HepG2 (cell line): ENCODE results near the gene ACAT1. TPM values are rescaled to one million over a fixed set of nuclear protein-coding genes. Genes with fewer than 3 reads are reported as not detected.
A peak's percentile ranks its signal among the peaks of the same experiment; 100 is the strongest.

Experiments
- BRF2 ChIP-seq: sonication (generic); formaldehyde crosslinking; IDR thresholded peaks from 2 replicates; pipeline ENCODE4 v1.8.1; 2022; ENCODE audit warnings: mild to moderate bottlenecking, missing genetic modification reagents
- CEBPB ChIP-seq: IDR thresholded peaks from 2 replicates; pipeline ENCODE4 v1.6.1; 2011; ENCODE audit warnings: low read depth, low read length, improper control_type of control experiment, borderline replicate concordance
- FOXA3 ChIP-seq: IDR thresholded peaks from 2 replicates; pipeline ENCODE4 v1.6.1; 2016; ENCODE audit warnings: missing genetic modification reagents, missing compliant biosample characterization
- GTF2F1 ChIP-seq: fragments of 150-350 bp; IDR thresholded peaks from 2 replicates; pipeline ENCODE4 v1.6.1; 2014; ENCODE audit warnings: low read length
- HES4 ChIP-seq: sonication (generic); formaldehyde crosslinking; IDR thresholded peaks from 2 replicates; pipeline ENCODE4 v1.9.0; 2021; ENCODE audit warnings: mild to moderate bottlenecking, missing genetic modification reagents, borderline replicate concordance
- HNF1A ChIP-seq, 2 experiments: sonication (generic) in 1 of 2; formaldehyde crosslinking in 1 of 2; IDR thresholded peaks; 2 replicates each; pipeline versions ENCODE4 v1.4.0 to v1.6.1; 2016 to 2020; ENCODE audit warnings: borderline replicate concordance in 1 of 2, low read depth in 1 of 2, mild to moderate bottlenecking in 1 of 2, missing genetic modification reagents in 1 of 2
- MED8 ChIP-seq: sonication (generic); formaldehyde crosslinking; IDR thresholded peaks from 2 replicates; pipeline ENCODE4 v1.8.1; 2023; ENCODE audit warnings: mild to moderate bottlenecking, missing genetic modification reagents; ENCODE audit not compliant: insufficient replicate concordance
- NBN ChIP-seq: fragments of 450-650 bp; conservative IDR thresholded peaks from 2 replicates; pipeline ENCODE4 v1.6.1; 2017
- NFE2 ChIP-seq: sonication (generic); formaldehyde crosslinking; IDR thresholded peaks from 2 replicates; pipeline ENCODE4 v1.4.0; 2020; ENCODE audit warnings: missing genetic modification reagents
- SP5 ChIP-seq: IDR thresholded peaks from 2 replicates; pipeline ENCODE4 v1.6.1; 2016; ENCODE audit warnings: low read depth, borderline replicate concordance
- XRCC5 ChIP-seq: fragments of 200-400 bp; formaldehyde crosslinking; optimal IDR thresholded peaks from 2 replicates; pipeline ENCODE3; 2017; ENCODE audit warnings: mild to moderate bottlenecking, low read length
- ZFX ChIP-seq: sonication (generic); formaldehyde crosslinking; IDR thresholded peaks from 2 replicates; pipeline ENCODE4 v1.4.0; 2020; ENCODE audit warnings: mild to moderate bottlenecking, low read depth, missing genetic modification reagents, moderate library complexity
- ZFY ChIP-seq: sonication (generic); formaldehyde crosslinking; IDR thresholded peaks from 2 replicates; pipeline ENCODE4 v1.4.0; 2020; ENCODE audit warnings: missing genetic modification reagents
- ZMAT3 ChIP-seq: sonication (generic); formaldehyde crosslinking; conservative IDR thresholded peaks from 2 replicates; pipeline ENCODE4 v1.7.0; 2021; ENCODE audit warnings: missing genetic modification reagents
- ZNF253 ChIP-seq: sonication (generic); formaldehyde crosslinking; IDR thresholded peaks from 2 replicates; pipeline ENCODE4 v1.8.0; 2022; ENCODE audit warnings: mild to moderate bottlenecking, missing genetic modification reagents, borderline replicate concordance
- ZNF317 ChIP-seq: sonication (generic); formaldehyde crosslinking; IDR thresholded peaks from 2 replicates; pipeline ENCODE4 v1.5.0; 2020; ENCODE audit warnings: mild to moderate bottlenecking, missing genetic modification reagents
- ZNF329 ChIP-seq: sonication (generic); formaldehyde crosslinking; IDR thresholded peaks from 2 replicates; pipeline ENCODE4 v1.9.0; 2021; ENCODE audit warnings: low read depth, mild to moderate bottlenecking, missing genetic modification reagents
- ZNF451 ChIP-seq: sonication (generic); formaldehyde crosslinking; IDR thresholded peaks from 2 replicates; pipeline ENCODE4 v1.5.0; 2020; ENCODE audit warnings: mild to moderate bottlenecking, missing genetic modification reagents
- ZNF724P ChIP-seq: sonication (generic); formaldehyde crosslinking; IDR thresholded peaks from 2 replicates; pipeline ENCODE4 v1.8.0; 2022; ENCODE audit warnings: missing genetic modification reagents, borderline replicate concordance
- polyA plus RNA-seq, 8 experiments: library from polyadenylated mRNA; depleted of rRNA in 3 of 8; stranded (reverse) in 7 of 8; unstranded in 1 of 8; fragments of >200 nt; fragmentation: Illumina TruSeq in 4 of 8; extraction: Trizol in 4 of 8; gene quantifications; 2 replicates each; pipeline versions ENCODE4 v1.2.1 to v1.2.3, GENCODE V29; 2011 to 2016; ENCODE audit warnings: low read depth in 4 of 8, missing spikeins in 1 of 8, mixed read lengths in 1 of 8; ENCODE audit not compliant: insufficient read depth in 1 of 8
- total RNA-seq, 5 experiments: library from RNA; depleted of rRNA; stranded (reverse); fragments of >200 nt; fragmentation: Illumina TruSeq; extraction: Trizol; gene quantifications; 2 replicates each; pipeline ENCODE4 v1.2.3, GENCODE V29; 2016; ENCODE audit warnings: low read depth in 1 of 5
- TF ChIP-seq, protein P1 (sequence below): sonication (generic); formaldehyde crosslinking; IDR thresholded peaks from 2 replicates; pipeline ENCODE4 v1.4.0; 2020; ENCODE audit warnings: mild to moderate bottlenecking, missing genetic modification reagents
- TF ChIP-seq, protein P2 (sequence below): IDR thresholded peaks from 2 replicates; pipeline ENCODE4 v1.6.1; 2016

The ACAT1 gene
- total and polyA plus RNA-seq, 2 of the 13 experiments (the other 11 are each of a cell fraction or from before 2014, with no cell fraction given) = 103 to 165 TPM

DNA sequence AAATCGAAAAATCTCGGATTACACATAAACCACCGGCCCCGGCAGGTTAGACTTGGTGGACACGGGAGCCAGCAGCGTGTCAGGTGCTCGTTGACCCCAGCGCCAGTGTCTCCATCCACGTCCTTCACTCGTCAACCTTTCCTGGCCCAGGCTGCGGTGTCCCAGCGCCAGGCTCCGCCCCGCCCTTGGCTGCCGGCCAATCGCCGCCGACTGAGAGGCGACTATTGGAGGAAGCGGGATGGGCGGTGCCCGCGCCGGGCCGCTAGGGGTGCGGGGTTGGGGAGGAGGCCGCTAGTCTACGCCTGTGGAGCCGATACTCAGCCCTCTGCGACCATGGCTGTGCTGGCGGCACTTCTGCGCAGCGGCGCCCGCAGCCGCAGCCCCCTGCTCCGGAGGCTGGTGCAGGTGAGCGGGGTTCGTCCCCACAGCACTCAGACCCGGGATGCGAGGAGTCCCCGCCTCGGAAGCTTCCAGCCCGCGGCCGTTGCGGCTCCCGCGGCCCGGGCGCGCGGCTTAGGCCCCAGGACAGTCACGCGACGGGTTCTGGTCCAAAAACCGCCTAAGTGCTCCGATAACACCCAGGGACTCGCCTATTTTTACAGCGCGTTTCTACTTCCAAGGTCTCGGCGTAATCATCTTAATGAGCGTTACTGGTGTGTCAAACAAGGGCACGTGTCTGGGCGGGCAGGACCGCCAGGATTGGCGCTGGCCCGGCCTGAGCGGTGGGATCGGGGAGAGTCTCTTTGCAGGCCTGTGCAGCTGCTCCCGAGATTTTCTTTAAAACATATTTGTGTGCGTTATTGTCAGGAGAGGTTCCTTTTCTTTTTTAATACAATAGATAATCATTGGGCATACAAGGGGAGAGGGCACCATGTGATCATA lies at the start of gene ACAT1 (continued):
- TF ChIP-seq NBN = no peak
- 0 out of 2 replicates have a peak, but pooled peaks have one; percentile 43 for TF ChIP-seq ZNF253 (CRISPR knock-in tag)
- peak; percentile 96 for TF ChIP-seq ZFX (CRISPR knock-in tag)
- peak; percentile 97 for TF ChIP-seq ZFY (CRISPR knock-in tag)
- TF ChIP-seq MED8 (CRISPR knock-in tag) = peak; percentile 37
- peak; percentile 46; the same call in 1 of the 2 replicates for TF ChIP-seq HES4
- peak; percentile 65 for TF ChIP-seq SP5 (CRISPR knock-in tag)
- no peak for TF ChIP-seq FOXA3
- TF ChIP-seq ZNF451 = no peak
- TF ChIP-seq HNF1A (IDR thresholded peaks at IDR 0.05; ENCODE audit: low read depth) = no peak
- no peak for TF ChIP-seq HNF1A (CRISPR knock-in tag; IDR thresholded peaks at IDR 0.05; ENCODE audit: borderline replicate concordance)
- TF ChIP-seq BRF2 (CRISPR knock-in tag) = peak; percentile 80
- TF ChIP-seq ZNF317 (CRISPR knock-in tag) = peak; percentile 57
- peak; percentile 28 for TF ChIP-seq XRCC5
- TF ChIP-seq NFE2 (CRISPR knock-in tag) = no peak
- TF ChIP-seq ZNF724P = no peak; the same call in 1 of the 2 replicates
- TF ChIP-seq ZNF329 (CRISPR knock-in tag) = no peak
- no peak for TF ChIP-seq CEBPB
- TF ChIP-seq, protein P1, sequence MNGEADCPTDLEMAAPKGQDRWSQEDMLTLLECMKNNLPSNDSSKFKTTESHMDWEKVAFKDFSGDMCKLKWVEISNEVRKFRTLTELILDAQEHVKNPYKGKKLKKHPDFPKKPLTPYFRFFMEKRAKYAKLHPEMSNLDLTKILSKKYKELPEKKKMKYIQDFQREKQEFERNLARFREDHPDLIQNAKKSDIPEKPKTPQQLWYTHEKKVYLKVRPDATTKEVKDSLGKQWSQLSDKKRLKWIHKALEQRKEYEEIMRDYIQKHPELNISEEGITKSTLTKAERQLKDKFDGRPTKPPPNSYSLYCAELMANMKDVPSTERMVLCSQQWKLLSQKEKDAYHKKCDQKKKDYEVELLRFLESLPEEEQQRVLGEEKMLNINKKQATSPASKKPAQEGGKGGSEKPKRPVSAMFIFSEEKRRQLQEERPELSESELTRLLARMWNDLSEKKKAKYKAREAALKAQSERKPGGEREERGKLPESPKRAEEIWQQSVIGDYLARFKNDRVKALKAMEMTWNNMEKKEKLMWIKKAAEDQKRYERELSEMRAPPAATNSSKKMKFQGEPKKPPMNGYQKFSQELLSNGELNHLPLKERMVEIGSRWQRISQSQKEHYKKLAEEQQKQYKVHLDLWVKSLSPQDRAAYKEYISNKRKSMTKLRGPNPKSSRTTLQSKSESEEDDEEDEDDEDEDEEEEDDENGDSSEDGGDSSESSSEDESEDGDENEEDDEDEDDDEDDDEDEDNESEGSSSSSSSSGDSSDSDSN (CRISPR knock-in tag) = peak; percentile 93
- TF ChIP-seq, protein P2, sequence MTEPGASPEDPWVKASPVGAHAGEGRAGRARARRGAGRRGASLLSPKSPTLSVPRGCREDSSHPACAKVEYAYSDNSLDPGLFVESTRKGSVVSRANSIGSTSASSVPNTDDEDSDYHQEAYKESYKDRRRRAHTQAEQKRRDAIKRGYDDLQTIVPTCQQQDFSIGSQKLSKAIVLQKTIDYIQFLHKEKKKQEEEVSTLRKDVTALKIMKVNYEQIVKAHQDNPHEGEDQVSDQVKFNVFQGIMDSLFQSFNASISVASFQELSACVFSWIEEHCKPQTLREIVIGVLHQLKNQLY (CRISPR knock-in tag) = no peak
- no peak for TF ChIP-seq GTF2F1
- peak; percentile 84 for TF ChIP-seq ZMAT3 (CRISPR knock-in tag)
